Neural progenitor cell (in vitro differentiated cells): ENCODE measurements around the gene BDH1.

Experiments
- EZH2 ChIP-seq: fragments of 200-600 bp; sonication (generic); IDR thresholded peaks from 2 replicates; pipeline ENCODE4 v1.6.1; 2017; ENCODE audit warnings: antibody characterized with exemption, mild to moderate bottlenecking, moderate library complexity
- EZH2phosphoT487 ChIP-seq: fragments of 200-600 bp; sonication (generic); IDR thresholded peaks from 2 replicates; pipeline ENCODE4 v1.6.1; 2017; ENCODE audit warnings: antibody characterized with exemption
- TF ChIP-seq, protein P1 (sequence below): fragments of 200-600 bp; sonication (generic); IDR thresholded peaks from 2 replicates; pipeline ENCODE4 v1.5.1; 2017; ENCODE audit warnings: antibody characterized with exemption, mild to moderate bottlenecking

DNA sequence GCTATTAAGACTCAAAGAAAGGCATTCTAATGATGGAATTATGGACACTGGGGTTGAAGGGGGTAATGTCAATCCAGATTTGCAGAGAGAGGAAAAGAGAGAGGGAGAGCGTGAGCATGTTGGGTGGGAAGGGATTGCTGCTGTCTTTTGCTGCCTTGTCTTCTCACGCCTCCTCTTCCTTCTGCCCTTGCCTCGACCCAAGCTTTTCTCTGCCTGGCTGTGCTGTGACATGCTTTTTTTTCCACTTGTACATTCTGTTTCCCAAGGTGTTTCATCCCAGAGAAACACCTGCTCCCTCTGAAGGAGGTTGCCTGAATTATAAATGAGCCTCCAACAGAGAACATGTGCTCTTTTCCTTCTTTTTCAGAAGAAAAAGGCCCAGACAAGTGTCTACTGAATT is 80.3 kb downstream of the BDH1 start:
- TF ChIP-seq, protein P1, sequence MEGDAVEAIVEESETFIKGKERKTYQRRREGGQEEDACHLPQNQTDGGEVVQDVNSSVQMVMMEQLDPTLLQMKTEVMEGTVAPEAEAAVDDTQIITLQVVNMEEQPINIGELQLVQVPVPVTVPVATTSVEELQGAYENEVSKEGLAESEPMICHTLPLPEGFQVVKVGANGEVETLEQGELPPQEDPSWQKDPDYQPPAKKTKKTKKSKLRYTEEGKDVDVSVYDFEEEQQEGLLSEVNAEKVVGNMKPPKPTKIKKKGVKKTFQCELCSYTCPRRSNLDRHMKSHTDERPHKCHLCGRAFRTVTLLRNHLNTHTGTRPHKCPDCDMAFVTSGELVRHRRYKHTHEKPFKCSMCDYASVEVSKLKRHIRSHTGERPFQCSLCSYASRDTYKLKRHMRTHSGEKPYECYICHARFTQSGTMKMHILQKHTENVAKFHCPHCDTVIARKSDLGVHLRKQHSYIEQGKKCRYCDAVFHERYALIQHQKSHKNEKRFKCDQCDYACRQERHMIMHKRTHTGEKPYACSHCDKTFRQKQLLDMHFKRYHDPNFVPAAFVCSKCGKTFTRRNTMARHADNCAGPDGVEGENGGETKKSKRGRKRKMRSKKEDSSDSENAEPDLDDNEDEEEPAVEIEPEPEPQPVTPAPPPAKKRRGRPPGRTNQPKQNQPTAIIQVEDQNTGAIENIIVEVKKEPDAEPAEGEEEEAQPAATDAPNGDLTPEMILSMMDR: no peak
- TF ChIP-seq EZH2: no peak
- TF ChIP-seq EZH2phosphoT487: no peak
